Colonic mucosa (tissue), 4 donors: ENCODE measurements around the gene SRGAP1. TPM values are rescaled to one million over a fixed set of nuclear protein-coding genes. Genes with fewer than 3 reads are reported as not detected.

Experiments used
- DNase-seq: peaks from one replicate; pipeline ENCODE4 v3.0.0-alpha.2; 2020
- H3K27ac ChIP-seq: fragments of 200-600 bp; one replicate; pipeline ENCODE4 v1.8.0; 2021
- H3K27me3 ChIP-seq: fragments of 200-600 bp; one replicate; pipeline ENCODE4 v1.8.0; 2021
- H3K36me3 ChIP-seq: fragments of 200-600 bp; one replicate; pipeline ENCODE4 v1.8.0; 2021
- H3K4me1 ChIP-seq: fragments of 200-600 bp; one replicate; pipeline ENCODE4 v1.8.0; 2021; ENCODE audit warnings: mild to moderate bottlenecking
- H3K4me3 ChIP-seq: fragments of 200-600 bp; one replicate; pipeline ENCODE4 v1.8.0; 2021
- H3K9ac ChIP-seq, 2 donors: one replicate each; pipeline ENCODE4 v1.7.0; 2013; ENCODE audit warnings: control low read depth in 2 of 2, low read depth in 2 of 2, low read length in 2 of 2
- H3K9me3 ChIP-seq: fragments of 200-600 bp; one replicate; pipeline ENCODE4 v1.8.0; 2021
- intact Hi-C: fragments of 100-400 bp; cut with DNase I; formaldehyde crosslinking; loops from one replicate; pipeline ENCODE4 v1.14.1; 2022
- total RNA-seq, 2 donors: library from RNA; stranded (reverse); fragmentation: NEBNext Ultra II Directional in 1 of 2; extraction: Animal tissue kit (Norgen Biotek cat#: 25700) in 1 of 2; gene quantifications; one replicate each; pipeline ENCODE4 v1.2.1, GENCODE V29; 2021
- TF ChIP-seq, protein P1 (sequence below): fragments of 200-600 bp; IDR thresholded peaks from one replicate; pipeline ENCODE4 v1.8.0; 2022; ENCODE audit warnings: antibody characterized with exemption, mild to moderate bottlenecking
- donor health status: healthy.
- donor health status: DM: no; HTN: no; CAD: no.
- donor health status: DM: no; HTN: no; CAD: no.

The SRGAP1 gene
- total RNA-seq, 2 donors from 2014 or later = 8.7 to 9.8 TPM

DNA sequence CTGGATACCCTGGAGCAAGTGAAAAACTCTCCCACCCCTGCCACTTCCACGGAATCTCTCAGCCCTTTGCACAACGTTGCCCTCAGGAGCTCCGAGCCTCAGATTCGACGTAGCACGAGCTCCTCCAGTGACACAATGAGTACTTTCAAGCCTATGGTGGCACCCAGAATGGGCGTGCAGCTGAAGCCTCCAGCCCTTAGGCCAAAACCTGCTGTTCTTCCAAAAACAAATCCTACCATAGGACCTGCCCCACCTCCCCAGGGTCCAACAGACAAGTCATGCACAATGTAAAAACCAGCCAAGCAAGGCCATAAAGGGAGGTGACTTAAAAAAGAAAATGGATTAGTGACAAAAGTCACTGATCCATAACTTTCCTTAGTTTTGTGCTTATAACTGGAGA, 297.9 kb downstream of the SRGAP1 start:
- H3K4me1 ChIP-seq = no peaks in the 10 kb centered on the region
- DNase-seq = no peak
- H3K27me3 ChIP-seq = no peaks in the 10 kb centered on the region
- H3K4me3 ChIP-seq = no peak overlapping the region
- no peak overlapping the region for H3K27ac ChIP-seq
- TF ChIP-seq, protein P1, sequence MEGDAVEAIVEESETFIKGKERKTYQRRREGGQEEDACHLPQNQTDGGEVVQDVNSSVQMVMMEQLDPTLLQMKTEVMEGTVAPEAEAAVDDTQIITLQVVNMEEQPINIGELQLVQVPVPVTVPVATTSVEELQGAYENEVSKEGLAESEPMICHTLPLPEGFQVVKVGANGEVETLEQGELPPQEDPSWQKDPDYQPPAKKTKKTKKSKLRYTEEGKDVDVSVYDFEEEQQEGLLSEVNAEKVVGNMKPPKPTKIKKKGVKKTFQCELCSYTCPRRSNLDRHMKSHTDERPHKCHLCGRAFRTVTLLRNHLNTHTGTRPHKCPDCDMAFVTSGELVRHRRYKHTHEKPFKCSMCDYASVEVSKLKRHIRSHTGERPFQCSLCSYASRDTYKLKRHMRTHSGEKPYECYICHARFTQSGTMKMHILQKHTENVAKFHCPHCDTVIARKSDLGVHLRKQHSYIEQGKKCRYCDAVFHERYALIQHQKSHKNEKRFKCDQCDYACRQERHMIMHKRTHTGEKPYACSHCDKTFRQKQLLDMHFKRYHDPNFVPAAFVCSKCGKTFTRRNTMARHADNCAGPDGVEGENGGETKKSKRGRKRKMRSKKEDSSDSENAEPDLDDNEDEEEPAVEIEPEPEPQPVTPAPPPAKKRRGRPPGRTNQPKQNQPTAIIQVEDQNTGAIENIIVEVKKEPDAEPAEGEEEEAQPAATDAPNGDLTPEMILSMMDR = no peak
- intact Hi-C loops = no loop called here
- H3K36me3 ChIP-seq = no peaks in the 10 kb centered on the region
- no peak overlapping the region for H3K9ac ChIP-seq
- H3K9me3 ChIP-seq = no peaks in the 10 kb centered on the region

DNA sequence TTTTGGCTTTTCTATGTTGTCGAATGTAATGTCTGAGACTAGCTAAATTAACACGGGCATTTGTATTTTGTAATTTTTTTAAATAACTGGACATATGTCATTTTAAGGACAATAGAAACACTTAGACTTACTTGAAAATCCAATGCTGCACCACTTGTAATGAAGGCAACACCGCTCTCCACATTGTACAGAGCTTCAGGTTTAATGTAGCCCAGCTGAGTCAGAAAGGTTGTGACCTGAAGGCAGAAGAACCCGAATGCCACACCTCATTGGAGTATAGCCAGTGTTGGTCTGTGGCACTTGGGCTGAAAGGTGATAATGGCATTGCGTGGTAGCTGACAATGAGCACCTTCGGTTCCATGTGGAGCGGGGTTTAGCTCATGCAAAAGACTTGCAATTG, 298.3 kb downstream of the SRGAP1 start:
- Histone ChIP-seq H3K27ac (no peak overlapping the region), H3K4me3 (no peak overlapping the region), H3K27me3 (no peaks in the 10 kb centered on the region), H3K9ac (no peak overlapping the region), H3K4me1 (no peaks in the 10 kb centered on the region), H3K36me3 (no peaks in the 10 kb centered on the region), H3K9me3 (no peaks in the 10 kb centered on the region)
- intact Hi-C loops = no loop called here
- DNase-seq = no peak
- TF ChIP-seq, protein P1 = no peak

DNA sequence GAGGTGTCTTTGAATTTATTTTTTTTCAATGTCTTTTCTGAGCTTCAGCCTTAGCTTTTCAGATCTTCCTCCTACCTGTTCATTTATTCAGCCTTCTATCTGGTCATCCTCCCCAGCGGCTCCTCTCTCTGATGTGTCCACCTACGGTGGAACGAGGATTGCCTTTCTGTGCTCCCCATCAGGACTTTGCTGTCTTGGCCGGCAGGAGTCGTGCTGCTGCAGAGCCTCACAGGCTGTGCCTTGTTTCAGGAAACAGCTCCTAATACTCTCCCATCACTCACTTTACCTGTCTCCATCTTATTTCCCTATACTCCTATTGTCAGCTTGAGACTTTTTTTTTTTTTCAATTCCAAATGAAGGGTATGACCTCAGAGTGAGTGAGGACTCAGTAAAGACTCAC, 300.7 kb downstream of the SRGAP1 start:
- Histone ChIP-seq H3K9me3 (no peaks in the 10 kb centered on the region), H3K27ac (no peak overlapping the region), H3K36me3 (no peaks in the 10 kb centered on the region), H3K27me3 (no peaks in the 10 kb centered on the region), H3K4me1 (no peaks in the 10 kb centered on the region), H3K9ac (no peak overlapping the region), H3K4me3 (no peak overlapping the region)
- TF ChIP-seq, protein P1 = no peak
- DNase-seq = no peak
- intact Hi-C loops = no loop called here

DNA sequence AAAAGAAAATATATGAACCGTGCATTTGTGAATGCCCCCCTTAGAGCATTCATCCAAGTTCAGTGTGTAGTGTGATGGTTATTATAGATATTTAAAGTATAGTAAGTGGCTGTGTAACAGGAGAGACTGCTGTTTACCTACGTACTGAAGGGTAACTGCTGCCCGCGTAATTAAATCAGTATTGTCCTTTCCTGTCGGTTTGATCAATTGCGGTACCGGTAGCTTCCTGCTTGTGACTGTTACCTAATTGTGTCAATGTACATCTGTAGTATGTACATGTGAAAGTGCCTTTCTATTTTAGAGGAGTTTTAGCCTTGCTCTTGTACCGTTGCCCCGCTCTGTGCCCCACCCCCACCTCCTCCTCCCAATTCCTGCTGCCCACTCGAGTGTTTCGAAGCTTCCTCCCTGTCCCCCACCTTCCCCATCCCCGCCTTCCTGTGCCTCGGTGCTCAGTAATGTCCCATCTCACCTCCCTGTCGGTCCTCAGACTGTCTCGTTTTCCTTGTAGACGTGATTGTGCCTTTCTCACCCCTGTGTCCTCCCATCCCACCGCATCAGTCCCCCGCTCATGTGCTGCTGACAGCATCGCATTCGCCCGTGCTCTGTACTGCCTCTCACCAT, 302.6 kb downstream of the SRGAP1 start:
- no peak for DNase-seq
- no peak overlapping the region for H3K9ac ChIP-seq
- no peak overlapping the region for H3K27ac ChIP-seq
- no peaks in the 10 kb centered on the region for H3K36me3 ChIP-seq
- H3K4me1 ChIP-seq = no peaks in the 10 kb centered on the region
- TF ChIP-seq, protein P1 = no peak
- H3K4me3 ChIP-seq = no peak overlapping the region
- intact Hi-C loops = no loop called here
- H3K9me3 ChIP-seq = no peaks in the 10 kb centered on the region
- H3K27me3 ChIP-seq = no peaks in the 10 kb centered on the region

DNA sequence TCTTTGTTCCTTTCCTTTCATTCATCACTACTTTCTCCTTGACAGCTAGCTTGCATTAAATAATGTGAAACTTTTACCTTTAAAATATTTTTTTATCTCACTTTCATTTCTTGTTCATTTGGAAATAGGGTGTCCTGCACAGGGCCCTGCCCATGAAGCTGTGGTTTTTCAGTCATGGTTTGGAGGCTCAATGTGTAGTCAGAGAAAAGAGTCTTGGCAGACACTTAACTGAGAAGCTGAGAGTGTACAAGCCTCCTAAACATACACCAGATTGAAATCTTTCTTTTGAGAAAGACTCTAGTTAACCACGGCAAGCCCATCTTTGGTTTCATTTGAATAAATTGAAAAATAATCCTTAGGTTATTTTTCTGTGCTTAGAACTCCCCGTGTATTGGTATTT, 303.4 kb downstream of the SRGAP1 start:
- Histone ChIP-seq H3K36me3 (no peaks in the 10 kb centered on the region), H3K27ac (no peak overlapping the region), H3K9me3 (no peaks in the 10 kb centered on the region), H3K27me3 (no peaks in the 10 kb centered on the region), H3K4me1 (no peaks in the 10 kb centered on the region), H3K9ac (no peak overlapping the region), H3K4me3 (no peak overlapping the region)
- TF ChIP-seq, protein P1 = no peak
- DNase-seq = no peak
- intact Hi-C loops = no loop called here
